Spleen (tissue), 7 donors: ENCODE measurements around the gene SSRP1.

Experiments
- CTCF ChIP-seq, 11 experiments: fragments of 200-600 bp in 7 of 11; fragments of 450-650 bp in 4 of 11; sonication (generic) in 4 of 11; IDR thresholded peaks in 8 of 11; conservative IDR thresholded peaks in 3 of 11; 1 replicate in 7 of 11; 2 replicates in 4 of 11; pipeline versions ENCODE4 v1.4.0 to v1.8.0; 2016 to 2021; ENCODE audit warnings: antibody characterized with exemption in 11 of 11, inconsistent platforms in 4 of 11, mild to moderate bottlenecking in 1 of 11
- POLR2A ChIP-seq, 3 donors: fragments of 450-650 bp; IDR thresholded peaks; one replicate each; pipeline ENCODE4 v1.5.1; 2017; ENCODE audit warnings: antibody characterized with exemption in 3 of 3, mild to moderate bottlenecking in 1 of 3
- POLR2AphosphoS5 ChIP-seq, 3 donors: sonication (generic); formaldehyde crosslinking; IDR thresholded peaks; one replicate each; pipeline ENCODE4 v1.5.1; 2017; ENCODE audit warnings: antibody characterized with exemption in 3 of 3
- donor health status: DM: no; HTN: no; CAD: no; lungs with moderate emphysema.
- donor health status: DM: no; HTN: no; CAD: no.
- donor health status: DM: no; HTN: no; CAD: no.

GRCh38 chr11:57287884-57288283, 47.8 kb downstream of the SSRP1 start:
- TF ChIP-seq CTCF (IDR thresholded peaks at IDR 0.05 in 8 of 11, conservative IDR thresholded peaks at IDR 0.05 in 3 of 11) = no peak
- no peak for TF ChIP-seq POLR2A (IDR thresholded peaks at IDR 0.05)
- TF ChIP-seq POLR2AphosphoS5 (IDR thresholded peaks at IDR 0.05) = no peak
